Measurements from ENCODE around the gene FGF11.

FGF11 gene

GRCh38 chr17:7408863-7409262, 30.4 kb upstream of the FGF11 start:
- DNase-seq, result no peak

DNA sequence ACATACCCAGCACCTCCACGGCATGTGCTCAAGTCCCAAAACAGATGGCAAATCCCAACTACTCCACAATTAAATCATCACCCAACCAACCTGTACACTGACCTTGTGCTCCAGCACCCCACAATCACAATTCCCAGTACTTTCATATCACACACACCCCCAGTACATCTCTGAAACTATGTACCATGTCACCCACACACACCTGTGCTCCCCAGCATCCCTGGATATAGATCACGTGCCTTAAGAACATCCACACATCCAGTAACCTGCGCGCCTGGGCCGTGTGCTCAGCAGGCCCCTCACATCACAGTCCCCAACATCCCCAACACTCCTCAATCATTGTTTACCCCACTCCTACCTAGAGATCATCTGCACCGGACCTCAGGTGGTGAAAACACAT, 29.6 kb upstream of the FGF11 start:
- no peak for DNase-seq

GRCh38 chr17:7410634-7411426, 28.5 kb upstream of the FGF11 start:
- no peak for DNase-seq

GRCh38 chr17:7411427-7411750, 27.9 kb upstream of the FGF11 start:
- DNase-seq, result no peak

DNA sequence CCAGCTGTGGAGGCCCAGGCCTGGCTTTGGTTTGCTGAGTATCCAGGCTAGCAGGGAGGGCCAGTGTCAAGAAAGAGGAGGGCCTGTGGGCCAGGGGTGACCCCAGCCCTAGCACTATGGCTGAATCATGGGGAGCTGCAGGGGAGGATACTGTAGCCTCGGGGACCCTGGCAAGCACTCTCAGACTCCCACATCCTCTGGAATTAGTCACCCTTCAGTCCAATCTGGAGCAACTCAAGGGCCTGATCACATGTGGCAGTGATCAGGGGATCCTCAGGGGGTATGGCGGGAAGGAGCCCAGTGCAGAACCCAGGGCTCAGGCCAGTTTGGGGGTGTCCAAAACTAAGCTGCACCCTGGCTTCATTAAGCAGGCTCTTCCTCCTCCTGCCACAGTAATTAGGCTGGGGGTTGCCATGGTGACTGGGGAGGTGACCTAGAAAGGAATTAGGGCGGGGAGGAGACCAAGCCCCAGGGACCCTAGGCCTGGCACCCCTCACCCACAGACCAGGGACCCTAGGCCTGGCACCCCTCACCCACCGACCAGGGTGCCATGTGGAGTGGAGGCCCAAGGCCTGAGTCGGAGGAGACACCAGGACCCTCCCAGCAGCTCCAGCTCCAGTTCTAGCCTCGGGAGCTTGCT, 25.8 kb upstream of the FGF11 start:
- no peak for DNase-seq

DNA sequence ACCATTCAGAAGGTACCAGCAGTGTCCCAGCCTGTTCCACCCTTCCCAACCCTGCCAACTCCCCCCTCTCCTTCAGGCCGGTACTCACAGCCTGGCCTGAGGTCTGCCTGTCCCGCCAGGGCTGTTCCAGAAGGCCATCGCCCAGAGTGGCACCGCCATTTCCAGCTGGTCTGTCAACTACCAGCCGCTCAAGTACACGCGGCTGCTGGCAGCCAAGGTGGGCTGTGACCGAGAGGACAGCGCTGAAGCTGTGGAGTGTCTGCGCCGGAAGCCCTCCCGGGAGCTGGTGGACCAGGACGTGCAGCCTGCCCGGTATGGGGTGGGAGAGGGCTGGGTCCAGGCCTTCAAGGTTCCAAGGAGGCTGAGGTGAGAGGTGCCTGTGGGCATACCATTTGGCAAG, 24.5 kb upstream of the FGF11 start:
- DNase-seq, result no peak

- no peak for DNase-seq
Measured at GRCh38 chr17:7415784-7416183, 23.5 kb upstream of the FGF11 start.

DNA sequence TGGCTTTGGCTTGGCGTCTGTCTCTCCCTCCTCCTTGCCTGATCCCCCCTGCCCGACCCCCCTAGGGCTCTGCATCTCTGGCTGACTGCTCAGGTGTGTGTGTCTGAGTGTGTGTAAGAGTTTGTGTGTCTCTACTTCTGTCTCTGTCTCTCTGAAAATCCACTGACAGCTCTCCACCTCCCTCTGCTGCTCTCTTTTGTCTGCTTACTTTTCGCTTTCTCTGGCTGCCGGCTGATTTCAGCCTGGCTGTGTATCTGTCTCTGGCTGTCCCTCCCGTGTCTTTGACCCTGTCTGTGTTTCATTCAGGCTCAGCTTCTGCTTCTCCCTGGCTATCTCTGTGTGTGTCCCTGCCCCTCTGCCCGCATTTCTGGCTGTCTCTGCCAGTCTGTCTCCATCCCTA, 23.0 kb upstream of the FGF11 start:
- peak; percentile 32 for DNase-seq

DNA sequence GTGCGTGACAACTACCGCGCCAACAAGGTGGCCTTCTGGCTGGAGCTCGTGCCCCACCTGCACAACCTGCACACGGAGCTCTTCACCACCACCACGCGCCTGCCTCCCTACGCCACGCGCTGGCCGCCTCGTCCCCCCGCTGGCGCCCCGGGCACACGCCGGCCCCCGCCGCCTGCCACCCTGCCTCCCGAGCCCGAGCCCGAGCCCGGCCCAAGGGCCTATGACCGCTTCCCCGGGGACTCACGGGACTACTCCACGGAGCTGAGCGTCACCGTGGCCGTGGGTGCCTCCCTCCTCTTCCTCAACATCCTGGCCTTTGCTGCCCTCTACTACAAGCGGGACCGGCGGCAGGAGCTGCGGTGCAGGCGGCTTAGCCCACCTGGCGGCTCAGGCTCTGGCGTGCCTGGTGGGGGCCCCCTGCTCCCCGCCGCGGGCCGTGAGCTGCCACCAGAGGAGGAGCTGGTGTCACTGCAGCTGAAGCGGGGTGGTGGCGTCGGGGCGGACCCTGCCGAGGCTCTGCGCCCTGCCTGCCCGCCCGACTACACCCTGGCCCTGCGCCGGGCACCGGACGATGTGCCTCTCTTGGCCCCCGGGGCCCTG, 22.2 kb upstream of the FGF11 start:
- DNase-seq, result no peak

DNA sequence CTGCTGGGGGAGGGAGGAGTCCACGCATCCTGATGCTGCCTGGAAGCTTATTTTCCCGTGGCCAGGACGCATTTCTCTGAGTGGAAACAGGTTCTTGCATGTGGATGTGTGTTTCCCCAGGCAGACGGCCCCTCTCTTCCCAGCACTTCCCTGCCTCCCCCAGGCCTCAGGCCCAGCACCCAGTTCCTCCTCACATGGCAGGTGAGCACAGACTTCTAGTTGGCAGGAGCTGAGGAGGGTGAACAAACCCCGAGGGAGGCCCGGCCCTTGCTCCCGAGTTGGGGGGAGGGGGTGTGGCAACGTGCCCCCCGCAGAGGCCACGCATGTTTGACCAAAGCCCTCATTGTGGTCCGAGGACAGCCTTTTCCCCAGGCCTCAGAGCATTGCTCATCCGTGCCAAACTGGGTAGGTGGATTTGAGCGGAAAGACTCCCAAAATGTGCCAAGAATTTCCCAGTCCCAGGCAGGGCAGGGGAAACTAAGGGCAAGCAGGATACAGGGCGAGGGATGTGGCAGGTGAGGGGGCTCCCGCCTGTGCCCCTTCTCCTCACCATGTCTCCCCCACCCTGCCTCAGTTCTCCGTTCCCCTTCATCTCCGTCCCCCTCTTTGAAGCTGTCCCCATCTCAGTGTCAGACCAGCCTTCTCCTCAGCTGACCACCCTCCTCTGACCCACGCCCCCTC, 20.7 kb upstream of the FGF11 start:
- no peak for DNase-seq

DNA sequence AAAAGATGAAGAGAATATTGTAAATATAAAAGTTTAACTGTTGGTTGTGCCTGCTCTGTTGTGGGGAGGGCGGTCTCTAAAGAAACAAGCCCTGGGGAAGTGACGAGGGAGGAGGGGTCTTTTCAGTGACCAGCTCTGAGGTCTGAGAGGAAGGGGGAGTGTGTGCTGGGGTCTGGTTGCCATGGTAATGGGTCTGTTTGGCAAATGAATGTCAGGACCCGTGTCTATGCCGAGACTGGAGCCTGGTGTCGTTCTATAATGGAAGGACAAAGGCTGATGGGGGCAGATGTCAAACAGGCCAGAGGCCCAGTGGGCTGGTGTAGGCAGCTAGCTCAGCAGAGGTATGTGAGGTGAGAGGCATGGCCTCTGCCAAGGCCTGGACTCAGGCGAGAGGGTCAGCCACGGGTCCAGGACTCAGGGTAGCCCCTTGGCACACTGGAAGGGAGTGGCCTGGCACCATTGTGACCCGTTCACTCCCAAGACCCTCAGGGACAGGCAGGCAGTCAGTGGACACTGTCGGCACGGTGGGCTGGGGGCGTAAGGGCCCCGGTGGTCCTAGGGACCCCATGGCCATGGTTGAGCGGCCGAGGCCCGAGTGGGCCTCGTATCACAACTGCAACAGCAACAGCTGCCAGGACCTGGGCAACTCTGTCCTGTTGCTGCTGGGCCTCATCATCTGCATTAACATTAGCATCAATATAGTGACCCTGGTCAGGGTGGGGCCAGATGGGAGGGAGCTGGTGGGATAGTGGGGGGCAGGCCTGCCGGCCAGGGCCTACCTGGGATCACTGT, 19.3 kb upstream of the FGF11 start, which contains the start of gene SPEM1:
Gene SPEM1 (plus strand): TSS at position 506 of the 792 bp plus-strand sequence. CDS start 61 bp downstream, at position 567.
- no peak for DNase-seq

GRCh38 chr17:7421186-7421585, 18.1 kb upstream of the FGF11 start:
- no peak for DNase-seq

- no peak for DNase-seq
Measured at GRCh38 chr17:7423679-7424078, 15.6 kb upstream of the FGF11 start.

- no peak for DNase-seq
Measured at GRCh38 chr17:7425316-7425715, 14.0 kb upstream of the FGF11 start, which contains the start of gene SPEM2. TSS of gene SPEM2 (plus strand) at chr17:7425616. CDS start at chr17:7425689, 73 bp downstream.

DNA sequence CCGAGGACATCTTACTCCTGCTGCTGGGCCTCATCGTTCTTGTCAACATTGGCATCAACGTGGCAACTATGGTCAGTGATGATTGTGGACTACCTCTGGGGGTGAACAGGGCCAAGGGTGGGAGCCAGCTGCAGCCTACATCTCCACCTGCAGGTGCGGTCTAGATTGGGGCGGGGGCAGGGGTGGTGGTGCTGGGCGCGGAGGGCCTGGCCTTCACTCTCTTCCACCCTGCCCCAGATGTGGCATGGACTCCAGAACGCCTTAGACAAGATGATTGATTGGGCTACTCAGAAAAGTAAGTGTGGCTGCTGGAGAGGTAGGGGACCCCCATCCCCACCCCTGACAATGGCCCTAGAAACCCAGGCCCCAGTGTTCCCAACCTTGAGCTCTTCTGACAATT, 13.6 kb upstream of the FGF11 start:
- DNase-seq, result no peak

DNA sequence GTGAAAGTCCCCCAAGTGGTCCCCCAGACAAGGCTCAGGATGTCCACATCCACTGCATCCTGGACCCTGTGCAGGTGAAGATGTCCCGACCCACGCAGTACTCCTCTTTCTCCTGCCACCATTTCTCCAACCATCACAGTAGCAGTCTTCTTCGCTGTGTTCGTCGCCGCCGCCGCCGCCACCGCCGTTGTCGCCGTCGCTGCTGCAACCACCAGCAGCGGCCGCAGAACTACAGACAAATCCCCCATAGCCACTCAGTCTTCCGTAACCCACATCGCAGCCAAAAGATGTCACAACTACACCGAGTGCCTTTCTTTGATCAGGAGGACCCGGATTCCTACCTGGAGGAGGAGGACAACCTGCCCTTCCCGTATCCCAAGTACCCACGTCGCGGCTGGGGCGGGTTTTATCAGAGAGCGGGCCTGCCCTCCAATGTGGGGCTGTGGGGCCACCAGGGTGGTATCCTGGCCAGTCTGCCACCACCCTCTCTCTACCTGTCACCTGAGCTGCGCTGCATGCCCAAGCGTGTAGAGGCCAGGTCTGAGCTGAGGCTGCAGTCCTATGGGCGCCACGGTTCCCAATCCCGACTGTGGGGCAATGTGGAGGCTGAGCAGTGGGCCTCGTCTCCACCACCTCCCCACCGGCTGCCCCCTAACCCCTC, 13.0 kb upstream of the FGF11 start:
- DNase-seq, result no peak

DNA sequence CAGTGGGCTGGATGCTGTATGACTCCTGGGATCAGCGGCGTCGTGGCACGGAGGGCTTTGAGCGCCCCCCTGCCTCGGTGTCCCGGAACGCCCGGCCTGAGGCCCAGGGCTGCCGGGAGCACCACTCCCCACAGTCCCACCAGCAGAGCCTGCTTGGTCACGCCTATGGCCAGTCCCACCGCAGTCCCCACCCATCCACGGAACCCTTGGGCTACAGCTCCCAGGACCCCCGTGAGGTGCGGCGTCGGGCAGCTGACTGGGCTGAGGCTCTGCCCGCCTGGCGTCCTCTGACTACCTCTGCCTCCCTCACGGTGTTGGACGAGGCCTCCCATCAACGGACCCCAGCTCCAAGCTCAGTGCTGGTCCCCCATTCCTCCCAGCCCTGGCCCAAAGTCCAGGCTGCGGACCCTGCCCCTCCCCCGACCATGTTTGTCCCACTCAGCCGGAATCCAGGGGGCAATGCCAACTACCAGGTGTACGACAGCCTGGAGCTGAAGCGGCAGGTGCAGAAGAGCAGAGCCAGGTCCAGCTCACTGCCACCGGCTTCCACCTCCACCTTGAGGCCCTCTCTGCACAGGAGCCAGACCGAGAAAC, 12.3 kb upstream of the FGF11 start:
- DNase-seq, result no peak

GRCh38 chr17:7427549-7427948, 11.8 kb upstream of the FGF11 start:
- no peak for DNase-seq

DNA sequence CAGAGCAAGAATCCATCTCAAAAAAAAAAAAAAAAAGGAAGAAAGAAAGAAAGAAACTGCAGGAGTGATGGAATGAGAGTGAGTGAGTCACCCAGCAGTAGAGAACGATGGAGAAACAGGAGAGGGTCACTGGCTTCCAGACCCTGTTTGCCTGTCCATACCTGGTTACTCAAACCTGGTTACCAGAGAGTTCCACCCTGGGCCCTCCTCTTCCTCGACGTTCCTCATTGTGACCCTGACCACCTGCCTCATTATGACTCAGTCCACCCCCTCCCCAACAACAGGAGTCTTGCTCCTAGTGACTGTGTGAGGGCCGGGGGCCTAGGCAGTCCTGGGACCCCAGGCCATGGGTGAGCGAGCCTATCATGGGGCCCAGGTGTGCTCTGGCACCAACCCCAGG, 10.8 kb upstream of the FGF11 start, which contains the start of gene SPEM3:
Gene SPEM3 (plus strand): TSS at position 301 of the 400 bp plus-strand sequence. CDS start 46 bp downstream, at position 347.
- DNase-seq, result no peak

DNA sequence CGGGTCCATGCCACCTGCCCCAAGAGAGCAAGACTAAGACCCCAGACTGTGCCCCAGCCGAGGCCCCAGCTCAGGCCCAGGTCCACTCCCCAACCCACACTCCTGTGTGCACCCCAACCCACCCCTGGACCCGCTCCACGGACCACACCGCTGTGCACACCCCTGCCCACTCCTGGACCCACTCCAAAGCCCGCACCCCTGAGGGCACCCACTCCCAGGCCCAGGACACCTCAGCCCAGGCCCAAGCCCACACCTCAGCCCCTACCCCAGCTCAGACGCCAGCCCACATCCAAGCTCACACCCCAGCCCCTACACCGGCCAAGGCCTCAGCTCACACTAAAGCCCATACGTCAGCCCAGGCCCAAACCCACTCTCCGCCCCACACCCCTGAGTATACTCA, 9.6 kb upstream of the FGF11 start:
- no peak for DNase-seq

DNA sequence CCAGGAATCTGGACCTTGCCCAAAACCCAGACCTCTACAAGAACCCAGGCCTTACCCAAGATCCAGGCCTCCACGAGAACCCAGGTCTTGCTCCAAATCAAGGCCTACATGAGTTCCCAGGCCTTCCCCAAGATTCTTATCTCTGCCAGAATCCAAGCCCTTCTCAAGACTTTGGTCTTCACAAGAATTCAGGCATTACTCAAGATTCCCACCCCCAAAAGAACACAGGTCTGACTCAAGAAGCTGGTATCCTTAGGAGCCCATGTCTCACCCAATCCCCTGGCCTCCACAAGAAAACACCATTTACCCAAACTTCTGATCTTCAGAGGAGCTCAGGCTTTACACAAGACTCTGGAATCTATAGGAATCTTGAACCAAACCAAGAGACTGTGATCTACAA, 8.1 kb upstream of the FGF11 start:
- DNase-seq, result no peak

DNA sequence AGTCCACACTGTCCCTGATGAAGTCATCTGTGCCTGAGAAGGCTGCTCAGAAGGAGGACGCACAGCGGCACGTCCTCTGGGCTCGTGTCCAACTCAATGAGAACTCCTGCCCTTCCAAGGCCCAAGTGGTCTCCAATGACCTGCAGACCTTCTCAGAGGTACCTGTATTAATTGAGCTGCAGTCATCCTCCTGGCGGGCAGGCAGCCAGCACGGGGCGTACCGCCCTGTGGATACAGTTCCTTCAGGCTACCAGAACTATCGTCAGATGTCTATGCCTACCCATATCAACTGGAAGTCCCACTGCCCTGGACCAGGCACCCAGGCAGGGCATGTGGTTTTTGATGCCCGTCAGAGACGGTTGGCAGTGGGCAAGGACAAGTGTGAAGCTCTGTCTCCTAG, 7.0 kb upstream of the FGF11 start:
- no peak for DNase-seq
